BLaER1 treated with 17β-estradiol and CSF1 and Interleukin-3, amounts not matched to agents 10 nM and 100 nM (cell line): ENCODE measurements around the gene UNKL.
A peak's percentile ranks its signal among the peaks of the same experiment; 100 is the strongest.

Source experiments
- H3K27ac ChIP-seq, 11 experiments: shearing (Covaris generic); formaldehyde crosslinking; 2 replicates each; pipeline ENCODE4 v1.8.1; 2022
- H3K27me3 ChIP-seq, 11 experiments: shearing (Covaris generic); formaldehyde crosslinking; 2 replicates each; pipeline ENCODE4 v1.8.1; 2022
- H3K36me3 ChIP-seq, 11 experiments: shearing (Covaris generic); formaldehyde crosslinking; 2 replicates each; pipeline ENCODE4 v1.8.1; 2022
- H3K4me1 ChIP-seq, 10 experiments: shearing (Covaris generic); formaldehyde crosslinking; 2 replicates each; pipeline ENCODE4 v1.8.1; 2022
- H3K4me2 ChIP-seq, 11 experiments: shearing (Covaris generic); formaldehyde crosslinking; 2 replicates each; pipeline ENCODE4 v1.8.1; 2022
- H3K4me3 ChIP-seq, 10 experiments: shearing (Covaris generic); formaldehyde crosslinking; 2 replicates each; pipeline ENCODE4 v1.8.1; 2022
- H3K9ac ChIP-seq, 11 experiments: shearing (Covaris generic); formaldehyde crosslinking; 2 replicates each; pipeline ENCODE4 v1.8.1; 2022
- H3K9me3 ChIP-seq, 11 experiments: shearing (Covaris generic); formaldehyde crosslinking; replicated peaks in 1 of 11; 2 replicates each; pipeline ENCODE4 v1.8.1; 2022
- H4K20me1 ChIP-seq, 11 experiments: shearing (Covaris generic); formaldehyde crosslinking; 2 replicates each; pipeline ENCODE4 v1.8.1; 2022
- Cebpa-rat ChIP-seq, 11 experiments: shearing (Covaris generic); IDR thresholded peaks; 2 replicates each; pipeline ENCODE4 v1.8.1; 2022

The UNKL gene

DNA sequence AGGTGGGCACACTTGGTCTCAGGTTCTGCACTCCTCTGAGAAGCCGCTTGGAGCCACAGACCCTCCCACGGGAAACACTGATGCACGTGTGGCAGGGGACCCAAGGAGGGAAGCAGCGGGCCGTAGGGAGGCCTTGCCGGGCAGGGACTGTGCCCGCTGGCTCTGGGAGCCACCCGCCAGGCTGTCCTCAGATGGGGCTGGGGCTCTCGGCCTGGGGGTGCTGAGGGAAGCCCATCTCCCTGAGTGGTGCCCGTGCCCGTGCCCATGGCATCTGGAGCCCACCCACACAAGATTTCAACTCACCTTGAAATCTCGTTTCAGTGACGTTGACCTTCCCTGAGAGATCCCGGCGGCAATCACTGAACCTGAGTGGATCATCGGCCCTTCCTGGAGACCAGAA lies 42.4 kb upstream of the UNKL start:
- peak overlapping the region in 7 of 11 experiments; percentile 14 to 94 (median 90); a peak in 11 of 22 replicates for H3K4me2 ChIP-seq
- H3K27ac ChIP-seq, result peak overlapping the region in 6 of 11 experiments; percentile 16 to 91 (median 88); a peak in 11 of 22 replicates
- peak overlapping the region in 7 of 11 experiments; percentile 16 to 80 (median 58); a peak in 9 of 22 replicates for H3K9ac ChIP-seq
- TF ChIP-seq Cebpa-rat (IDR thresholded peaks at IDR 0.05), result no peak
- no peaks in the 10 kb centered on the region for H3K27me3 ChIP-seq
- H3K4me3 ChIP-seq, result no peak overlapping the region
- H3K4me1 ChIP-seq, result peaks cover 20 to 82% (median 78%) of the 10 kb centered on the region in 10 experiments
- H4K20me1 ChIP-seq, result peaks cover 0 to 97% (median 23%) of the 10 kb centered on the region in 11 experiments; a peak in 14 of 22 replicates
- no peaks in the 10 kb centered on the region for H3K9me3 ChIP-seq
- H3K36me3 ChIP-seq, result peaks cover 74 to 97% (median 87%) of the 10 kb centered on the region in 11 experiments

- Histone ChIP-seq H3K27ac (peak overlapping the region in 7 of 11 experiments; percentile 11 to 91 (median 73); a peak in 11 of 22 replicates), H3K9ac (peak overlapping the region in 8 of 11 experiments; percentile 17 to 70 (median 58); a peak in 10 of 22 replicates), H3K36me3 (peaks cover 74 to 97% (median 87%) of the 10 kb centered on the region in 11 experiments), H3K4me1 (peaks cover 20 to 74% (median 68%) of the 10 kb centered on the region in 10 experiments), H3K4me2 (peak overlapping the region in 9 of 11 experiments; percentile 45 to 87 (median 74); a peak in 16 of 22 replicates), H3K9me3 (no peaks in the 10 kb centered on the region), H3K4me3 (no peak overlapping the region), H4K20me1 (peaks cover 0 to 92% (median 21%) of the 10 kb centered on the region in 11 experiments; a peak in 14 of 22 replicates), H3K27me3 (no peaks in the 10 kb centered on the region)
- TF ChIP-seq Cebpa-rat (IDR thresholded peaks at IDR 0.05), result no peak
Observed at GRCh38 chr16:1455190-1456171, 41.0 kb upstream of the UNKL start.

GRCh38 chr16:1454561-1454960 lies 40.1 kb upstream of the UNKL start:
- peaks cover 12 to 65% (median 58%) of the 10 kb centered on the region in 10 experiments; a peak in 19 of 20 replicates for H3K4me1 ChIP-seq
- no peaks in the 10 kb centered on the region for H3K9me3 ChIP-seq
- peak overlapping the region in 9 of 11 experiments; percentile 40 to 91 (median 73); a peak in 18 of 22 replicates for H3K27ac ChIP-seq
- H3K4me2 ChIP-seq, result peak overlapping the region in 9 of 11 experiments; percentile 45 to 87 (median 74); a peak in 18 of 22 replicates
- H3K36me3 ChIP-seq, result peaks cover 75 to 98% (median 90%) of the 10 kb centered on the region in 11 experiments
- peak overlapping the region in 2 of 10 experiments; percentile 0 to 29; a peak in 2 of 20 replicates for H3K4me3 ChIP-seq
- peaks cover 0 to 92% (median 15%) of the 10 kb centered on the region in 11 experiments; a peak in 14 of 22 replicates for H4K20me1 ChIP-seq
- no peaks in the 10 kb centered on the region for H3K27me3 ChIP-seq
- no peak for TF ChIP-seq Cebpa-rat (IDR thresholded peaks at IDR 0.05)
- peak overlapping the region in 10 of 11 experiments; percentile 15 to 70 (median 60); a peak in 17 of 22 replicates for H3K9ac ChIP-seq

GRCh38 chr16:1453316-1453715 lies 38.8 kb upstream of the UNKL start:
- H3K9ac ChIP-seq, result peak overlapping the region in 8 of 11 experiments; percentile 15 to 70 (median 60); a peak in 10 of 22 replicates
- peak overlapping the region in 8 of 11 experiments; percentile 63 to 91 (median 74); a peak in 15 of 22 replicates for H3K27ac ChIP-seq
- TF ChIP-seq Cebpa-rat (IDR thresholded peaks at IDR 0.05), result no peak
- H3K27me3 ChIP-seq, result no peaks in the 10 kb centered on the region
- H3K4me3 ChIP-seq, result no peak overlapping the region
- no peaks in the 10 kb centered on the region for H3K9me3 ChIP-seq
- H3K4me2 ChIP-seq, result peak overlapping the region in 7 of 11 experiments; percentile 45 to 87 (median 77); a peak in 9 of 22 replicates
- H4K20me1 ChIP-seq, result peaks cover 0 to 92% (median 10%) of the 10 kb centered on the region in 11 experiments; a peak in 14 of 22 replicates
- H3K36me3 ChIP-seq, result peaks cover 88 to 100% (median 96%) of the 10 kb centered on the region in 11 experiments
- H3K4me1 ChIP-seq, result peaks cover under 1 to 54% (median 46%) of the 10 kb centered on the region in 10 experiments; a peak in 18 of 20 replicates

DNA sequence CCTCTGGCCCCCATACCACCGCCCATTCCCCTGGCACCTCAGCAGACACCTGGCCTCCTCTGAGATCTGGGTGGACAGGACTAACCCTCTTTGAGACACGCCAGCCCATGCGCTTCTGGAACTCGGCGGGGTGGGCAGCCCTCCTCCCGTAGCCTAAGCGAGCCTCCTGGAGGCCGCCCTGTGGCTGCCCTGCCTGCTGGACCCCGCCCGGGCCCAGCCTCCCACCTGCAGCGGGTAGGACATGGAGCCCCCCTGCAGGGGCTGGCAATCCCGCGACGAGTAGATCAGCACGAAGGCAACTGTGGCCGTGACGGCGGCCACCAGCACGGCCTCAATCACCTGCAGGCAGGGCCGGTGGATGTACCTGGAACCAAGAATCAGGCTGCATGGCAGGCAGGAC lies 38.0 kb upstream of the UNKL start:
- H3K36me3 ChIP-seq, result peaks cover 94 to 100% (median 98%) of the 10 kb centered on the region in 11 experiments

GRCh38 chr16:1451702-1452392 lies 37.3 kb upstream of the UNKL start:
- peak overlapping the region in 3 of 11 experiments; percentile 19 to 42 (median 23); a peak in 4 of 22 replicates for H3K27ac ChIP-seq
- H4K20me1 ChIP-seq, result peaks cover 0 to 91% (median 0%) of the 10 kb centered on the region in 11 experiments; a peak in 9 of 22 replicates
- no peak overlapping the region for H3K4me2 ChIP-seq
- H3K4me3 ChIP-seq, result no peak overlapping the region
- H3K9ac ChIP-seq, result peak overlapping the region in 4 of 11 experiments; percentile 0 to 52 (median 19); a peak in 5 of 22 replicates
- no peak for TF ChIP-seq Cebpa-rat (IDR thresholded peaks at IDR 0.05)
- peaks cover 2 to 55% (median 42%) of the 10 kb centered on the region in 10 experiments for H3K4me1 ChIP-seq
- no peaks in the 10 kb centered on the region for H3K9me3 ChIP-seq
- H3K27me3 ChIP-seq, result no peaks in the 10 kb centered on the region
- peaks cover 95 to 100% (median 98%) of the 10 kb centered on the region in 11 experiments for H3K36me3 ChIP-seq

More for the DNA sequence above, 38.0 kb upstream of the UNKL start:
- Histone ChIP-seq H3K27me3 (no peaks in the 10 kb centered on the region), H3K4me1 (peaks cover 0 to 54% (median 42%) of the 10 kb centered on the region in 10 experiments; a peak in 18 of 20 replicates), H3K4me3 (no peak overlapping the region), H3K4me2 (no peak overlapping the region), H3K9me3 (no peaks in the 10 kb centered on the region), H4K20me1 (peaks cover 0 to 92% (median 2%) of the 10 kb centered on the region in 11 experiments; a peak in 12 of 22 replicates), H3K9ac (no peak overlapping the region; a peak in 1 of 22 replicates), H3K27ac (peak overlapping the region in 1 of 11 experiments; percentile 42; a peak in 2 of 22 replicates)
- no peak for TF ChIP-seq Cebpa-rat (IDR thresholded peaks at IDR 0.05)

DNA sequence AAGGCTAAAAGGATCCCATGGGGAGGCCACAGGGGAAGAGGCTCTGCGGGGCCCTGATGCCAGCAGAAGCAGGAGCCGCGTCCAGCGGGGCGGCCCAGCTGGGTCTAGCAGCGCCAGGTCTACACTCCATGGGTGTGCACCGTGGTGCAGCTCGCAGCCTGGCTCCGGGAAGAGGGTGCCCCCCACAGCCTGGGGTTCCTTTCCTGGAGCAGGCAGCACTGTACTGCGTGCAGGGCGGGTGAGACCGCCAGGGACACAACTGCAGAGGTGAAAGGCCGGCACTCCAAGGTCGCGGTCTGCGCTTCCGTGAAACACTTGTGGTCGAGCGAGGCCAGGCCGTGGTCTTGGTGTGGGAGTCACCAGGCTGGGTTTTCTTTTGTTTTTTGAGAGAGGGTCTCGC lies 36.3 kb upstream of the UNKL start:
- Histone ChIP-seq H3K4me1 (peaks cover 12 to 60% (median 44%) of the 10 kb centered on the region in 10 experiments), H3K36me3 (peaks cover 94 to 99% (median 97%) of the 10 kb centered on the region in 11 experiments), H4K20me1 (peaks cover 0 to 91% (median 0%) of the 10 kb centered on the region in 11 experiments; a peak in 8 of 22 replicates), H3K4me3 (no peak overlapping the region), H3K4me2 (no peak overlapping the region), H3K27ac (peak overlapping the region in 5 of 11 experiments; percentile 14 to 42 (median 19); a peak in 4 of 22 replicates), H3K27me3 (no peaks in the 10 kb centered on the region), H3K9ac (peak overlapping the region in 5 of 11 experiments; percentile 0 to 38 (median 10); a peak in 5 of 22 replicates), H3K9me3 (no peaks in the 10 kb centered on the region)
- TF ChIP-seq Cebpa-rat (IDR thresholded peaks at IDR 0.05), result no peak
